HT1080 (cell line): ENCODE data around the gene MEGF11. TPM values are rescaled to one million over a fixed set of nuclear protein-coding genes. Genes with fewer than 3 reads are reported as not detected.

Experiments
- DNase-seq: peaks from one replicate; pipeline ENCODE4 v3.0.0-alpha.2; 2015; ENCODE audit warnings: low read depth
- total RNA-seq: library from RNA; depleted of rRNA; stranded (reverse); fragments of >200 nt; shearing (Covaris generic); gene quantifications from 2 replicates; pipeline ENCODE4 v1.2.3, GENCODE V29; 2014

Gene MEGF11
- total RNA-seq, 1 experiment from 2014 or later = 0.11 TPM

DNA sequence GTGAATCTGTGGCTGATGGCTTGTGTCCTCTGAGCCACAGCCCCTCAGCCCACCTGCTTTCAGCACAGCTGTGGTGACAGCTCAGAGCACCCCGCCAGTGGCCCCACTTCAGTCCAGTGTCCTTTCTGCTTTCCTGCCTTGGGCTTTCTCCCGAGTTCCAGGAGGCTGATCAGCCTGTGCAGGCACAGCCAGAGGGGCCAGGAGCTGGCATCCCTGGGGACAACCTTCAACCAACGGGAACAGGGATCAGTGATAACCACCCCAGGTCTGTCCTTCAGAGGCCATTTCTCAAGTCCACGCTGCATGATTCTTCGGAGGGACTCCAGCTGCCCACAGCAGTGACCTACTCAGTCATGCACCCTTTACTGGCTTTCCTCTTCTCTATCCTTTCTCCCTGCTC lies 217.6 kb downstream of the MEGF11 start:
- DNase-seq = no peak

DNA sequence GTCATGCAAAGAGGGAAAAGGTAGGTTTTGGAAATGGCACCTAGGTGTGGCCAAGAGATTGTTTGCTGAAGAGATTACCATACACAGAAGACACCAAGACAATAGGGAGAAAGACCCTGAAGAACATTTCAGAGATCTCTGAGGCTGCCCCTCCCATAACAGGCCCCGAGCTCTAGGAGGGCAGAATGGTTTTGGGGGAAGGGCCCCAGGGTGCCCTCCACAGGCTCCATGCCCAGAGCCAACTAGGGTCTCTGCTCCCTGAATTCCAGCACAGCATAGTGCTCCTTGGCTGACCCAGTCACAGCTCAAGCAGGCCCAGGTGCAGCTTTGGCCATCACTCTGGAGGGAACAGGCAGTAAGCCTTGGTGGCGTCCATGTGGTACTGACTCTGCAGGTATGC lies 220.4 kb downstream of the MEGF11 start:
- DNase-seq = no peak

DNA sequence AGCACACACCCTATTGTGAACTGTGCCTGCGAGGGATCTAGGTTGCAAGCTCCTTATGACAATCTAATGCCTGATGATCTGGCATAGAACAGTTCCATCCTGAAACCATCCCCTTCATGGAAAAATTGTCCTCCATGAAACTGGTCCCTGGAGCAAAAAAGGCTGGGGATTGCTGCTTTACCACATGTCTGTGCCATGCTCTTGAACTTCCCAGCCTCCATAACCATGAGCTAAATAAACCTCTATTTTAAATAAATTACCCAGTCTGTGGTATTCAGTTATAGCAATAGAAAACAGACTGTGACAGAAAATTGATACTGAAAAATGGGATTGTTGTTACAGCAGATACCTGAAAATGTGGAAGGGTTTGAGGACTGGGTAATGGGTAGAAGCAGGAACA lies 221.5 kb downstream of the MEGF11 start:
- DNase-seq = no peak

DNA sequence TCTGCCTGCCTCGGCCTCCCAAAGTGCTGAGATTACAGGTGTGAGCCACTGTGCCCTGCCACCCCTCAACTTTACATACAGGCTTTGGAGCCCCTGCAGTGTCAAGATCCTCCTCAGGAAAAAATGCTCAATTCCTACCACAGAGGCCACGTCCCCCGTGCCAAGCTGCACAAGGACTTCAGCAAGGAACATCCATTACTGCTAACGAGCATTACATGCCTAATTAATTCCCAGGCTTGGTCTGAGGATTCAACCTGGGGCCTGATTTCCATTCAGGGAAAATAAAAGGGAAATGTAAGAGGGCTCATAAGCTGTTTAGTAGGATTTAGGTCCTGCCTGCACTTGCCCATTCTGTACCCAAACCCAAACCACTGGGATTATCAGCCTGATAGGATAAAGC lies 222.9 kb downstream of the MEGF11 start:
- no peak for DNase-seq

DNA sequence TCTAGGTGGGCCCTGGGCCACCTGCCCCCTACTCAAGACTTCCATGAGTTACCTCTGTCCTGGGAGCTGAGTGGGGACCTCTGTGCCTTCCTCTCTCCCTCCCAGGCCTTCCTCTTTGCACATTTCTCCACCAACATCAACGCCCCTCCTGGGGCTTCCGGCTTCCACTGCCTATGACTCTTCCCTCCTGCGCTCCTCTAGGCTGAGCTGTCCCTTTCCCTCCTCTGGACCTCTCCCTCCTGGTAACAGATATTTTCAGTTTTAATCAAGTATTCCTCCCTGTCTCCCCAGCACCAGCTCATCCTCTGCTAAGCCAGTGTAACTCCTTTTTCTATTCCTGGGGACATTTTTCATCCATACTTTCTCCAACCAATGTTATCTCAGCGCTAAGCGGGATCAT lies 223.9 kb downstream of the MEGF11 start:
- peak; percentile 53 for DNase-seq

DNA sequence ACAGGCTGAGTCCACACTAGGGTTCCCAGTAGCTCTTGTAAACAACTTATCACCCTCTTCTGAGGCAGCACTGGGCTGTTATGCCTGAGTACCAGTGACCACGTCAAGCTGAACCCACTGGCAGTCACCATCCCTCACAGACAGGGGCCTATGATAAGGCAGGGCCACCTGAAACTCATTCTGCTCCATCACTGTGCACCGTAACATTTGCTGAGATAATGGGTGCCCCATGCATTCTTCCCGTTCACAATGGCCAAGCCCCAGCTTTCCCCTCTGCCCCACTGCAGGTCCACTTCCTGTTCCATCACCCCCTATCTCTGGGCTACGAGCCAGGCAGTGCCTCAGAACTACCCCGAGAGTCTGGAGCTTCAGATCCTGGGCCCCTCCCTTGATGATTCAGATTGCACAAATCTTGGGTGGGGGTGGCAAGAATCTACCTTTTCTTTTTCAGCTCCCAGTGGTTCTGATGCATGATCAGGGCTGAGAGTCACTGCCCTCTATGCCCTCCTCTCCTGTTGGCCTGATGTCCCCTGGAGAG lies 226.2 kb downstream of the MEGF11 start:
- peak; percentile 83 for DNase-seq

DNA sequence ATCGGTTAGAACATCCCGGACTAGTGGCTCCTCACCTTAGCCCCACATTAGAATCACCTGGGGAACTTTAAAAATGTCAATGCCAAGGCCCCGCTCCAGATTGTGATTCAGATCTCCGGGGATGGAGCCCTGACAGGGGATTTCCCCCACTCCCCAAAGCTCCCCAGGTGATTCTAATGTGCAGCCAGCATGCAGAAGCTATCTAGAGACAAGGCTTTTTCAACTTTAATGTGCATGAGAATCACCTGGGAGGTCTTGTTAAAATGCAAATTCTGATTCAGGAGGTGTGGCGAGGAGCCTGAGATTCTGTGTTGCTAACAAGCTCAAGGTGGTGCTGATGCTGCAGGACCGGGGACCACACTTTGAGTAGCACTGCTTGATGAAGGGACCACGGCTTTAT lies 227.6 kb downstream of the MEGF11 start:
- no peak for DNase-seq

DNA sequence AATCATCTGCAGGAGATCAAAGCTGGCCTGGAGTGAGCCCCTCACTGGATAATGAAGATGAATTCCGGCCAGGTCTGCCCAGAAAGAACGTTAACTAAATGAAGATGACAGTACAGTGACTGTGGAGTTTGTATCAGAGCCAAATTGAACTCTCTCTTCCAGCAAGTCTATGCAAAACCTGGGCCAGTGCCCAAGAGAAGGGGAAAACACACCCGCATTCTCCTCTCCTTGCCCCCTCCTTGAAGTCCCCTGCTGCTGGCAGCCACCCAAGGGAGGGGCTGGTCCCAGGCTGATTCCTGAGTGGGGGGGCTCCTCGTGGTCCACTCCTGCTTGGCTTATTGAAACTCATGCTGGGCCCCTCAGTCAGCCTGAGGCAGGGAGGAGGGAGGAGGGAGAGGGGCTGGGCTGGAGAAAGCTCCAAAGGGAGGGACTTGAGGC lies 228.5 kb downstream of the MEGF11 start:
- peak; percentile 21 for DNase-seq

DNA sequence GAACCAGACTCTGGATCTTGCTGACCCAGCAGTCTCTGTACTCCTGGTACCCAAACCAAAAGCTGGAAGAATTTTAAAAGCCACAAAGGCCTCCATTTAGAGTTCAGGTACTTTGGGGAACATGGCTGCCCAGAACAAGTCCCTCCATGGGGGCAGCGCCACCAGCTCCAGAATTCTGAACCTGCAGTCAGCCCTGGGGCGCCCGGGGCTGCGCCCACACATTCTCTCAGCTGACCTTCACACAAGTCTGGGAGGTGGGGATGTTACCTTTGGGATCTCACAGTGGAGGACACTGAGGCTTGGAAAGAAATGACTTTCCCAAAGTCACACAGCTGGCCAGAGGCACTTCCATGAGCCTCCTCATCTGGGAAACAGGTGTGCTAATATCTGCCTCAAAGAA lies 229.4 kb downstream of the MEGF11 start:
- DNase-seq = no peak

DNA sequence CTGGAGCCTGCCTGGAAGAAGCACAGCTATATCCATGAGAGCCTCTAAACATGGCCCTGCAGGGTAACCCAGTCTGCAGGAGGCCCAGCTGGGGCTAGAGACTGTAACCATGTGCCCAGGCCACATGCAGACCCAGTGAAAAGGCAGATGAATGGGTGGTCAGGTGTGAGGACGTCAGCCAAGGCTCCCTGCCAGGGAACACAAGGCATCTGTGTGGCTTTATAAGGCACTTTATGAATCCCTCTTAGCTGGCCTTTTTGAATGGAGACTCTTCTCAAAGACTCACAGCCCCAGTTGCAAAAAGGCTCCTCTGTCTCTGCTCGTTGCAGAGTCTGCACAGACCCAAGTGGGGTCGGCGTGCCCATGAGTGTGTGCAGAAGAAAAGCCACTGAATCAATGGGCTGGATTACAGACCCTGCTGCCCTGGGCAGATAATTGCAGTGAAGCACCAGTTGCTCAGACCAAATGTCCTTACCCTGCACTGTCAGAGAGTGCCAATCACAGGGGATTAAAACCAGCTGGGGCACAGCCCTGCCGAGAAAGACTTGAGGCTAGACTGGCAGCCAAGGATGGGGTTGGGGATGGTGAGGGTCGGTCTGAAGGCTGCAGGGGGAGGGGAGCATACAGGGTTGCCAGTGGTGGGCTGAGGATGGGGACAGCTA lies 230.1 kb downstream of the MEGF11 start:
- no peak for DNase-seq

DNA sequence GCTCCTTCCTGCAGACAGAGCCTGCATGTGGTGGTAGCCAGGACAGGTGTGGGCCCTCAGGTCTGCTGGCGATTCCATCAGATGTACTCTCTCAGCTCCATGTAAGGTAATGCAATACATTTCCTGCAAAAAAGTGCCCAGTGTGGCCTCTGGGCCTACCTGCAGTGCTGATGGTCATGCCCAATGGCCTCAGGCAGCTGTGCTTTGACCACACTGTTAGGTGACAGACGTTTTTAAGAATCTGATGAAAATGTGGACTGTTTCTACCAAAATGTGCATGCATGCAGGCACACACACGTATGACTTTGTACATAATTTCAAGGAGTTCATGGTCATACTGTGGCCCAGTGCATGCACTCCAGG lies 231.4 kb downstream of the MEGF11 start:
- DNase-seq = no peak

DNA sequence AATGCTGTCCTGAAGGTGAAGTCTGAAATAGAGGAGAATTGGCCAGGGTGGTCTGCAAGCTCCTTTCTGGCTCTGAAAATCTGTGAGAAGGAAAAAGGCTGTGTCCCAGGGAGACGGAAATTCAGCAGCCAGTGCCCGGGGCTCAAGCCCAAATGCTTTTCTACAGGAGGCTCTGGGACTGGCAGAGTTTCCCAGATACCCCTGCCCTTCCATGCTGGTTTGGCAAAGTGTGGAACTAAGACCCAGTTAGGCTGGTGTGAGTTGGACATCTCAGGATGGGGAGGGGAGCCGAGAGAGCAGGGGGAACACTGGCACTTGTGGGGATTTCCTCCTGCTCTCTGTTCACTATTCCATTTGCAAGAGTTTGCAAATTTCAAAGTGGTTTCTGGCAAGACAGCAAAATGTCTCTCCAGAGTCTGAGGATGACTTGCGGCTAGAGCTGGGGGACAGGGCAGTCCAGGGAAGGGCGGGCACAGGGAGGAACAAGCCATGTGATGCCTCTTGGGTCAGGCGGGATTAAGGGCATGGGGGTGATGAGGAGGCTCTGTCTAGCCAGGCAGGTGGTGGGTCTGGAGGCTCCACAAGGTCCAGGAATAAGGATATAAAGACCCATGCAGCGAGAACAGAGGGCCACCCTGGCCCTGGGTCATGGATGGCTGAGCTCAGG lies 231.9 kb downstream of the MEGF11 start:
- no peak for DNase-seq

DNA sequence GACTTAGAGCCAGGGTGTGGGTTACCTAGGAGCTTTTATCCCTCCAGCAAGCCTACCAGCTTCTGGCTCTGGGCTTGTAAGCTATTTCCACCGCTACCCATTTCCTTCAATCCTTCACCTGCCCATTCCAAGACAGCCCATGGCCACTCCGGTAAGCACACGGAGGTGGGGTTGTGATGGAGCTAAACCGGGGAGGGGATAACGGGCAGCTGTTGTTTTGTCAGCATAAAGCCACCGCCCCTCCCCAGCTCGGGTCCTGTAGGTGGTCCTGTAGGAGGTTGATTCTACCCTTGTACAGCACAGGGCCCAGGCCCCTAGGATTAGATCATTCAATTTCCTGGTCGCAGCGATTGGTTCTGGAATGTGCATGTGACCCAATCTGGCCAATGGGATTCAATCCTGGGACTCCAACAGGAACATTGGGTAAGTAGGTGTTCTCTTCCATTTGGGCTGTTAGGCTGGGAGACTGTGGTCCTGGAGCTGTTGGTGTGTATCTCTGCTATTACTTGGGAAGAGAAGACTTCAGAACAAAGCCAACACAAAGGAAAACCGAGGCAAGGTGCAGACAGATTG lies 233.6 kb downstream of the MEGF11 start:
- no peak for DNase-seq

DNA sequence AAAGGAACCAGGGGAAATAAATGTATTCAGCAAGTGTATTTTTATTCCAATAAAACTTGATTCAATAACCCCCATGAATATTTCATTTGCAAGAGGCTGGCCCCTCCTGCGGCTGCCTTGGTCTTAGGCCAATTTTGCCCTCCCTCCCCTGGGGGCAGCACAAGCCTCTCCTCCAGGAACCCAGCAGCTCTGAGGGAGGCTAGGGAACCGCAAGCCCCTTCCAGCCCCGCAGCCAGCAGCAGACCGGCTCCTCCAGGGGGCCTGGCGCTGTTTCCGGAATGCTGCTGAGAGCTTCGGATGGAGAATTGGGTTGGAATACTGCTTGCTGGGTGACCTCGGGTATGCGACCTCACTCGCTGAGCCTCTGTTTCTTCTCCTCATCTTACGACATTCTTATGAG lies 234.2 kb downstream of the MEGF11 start:
- DNase-seq = no peak

DNA sequence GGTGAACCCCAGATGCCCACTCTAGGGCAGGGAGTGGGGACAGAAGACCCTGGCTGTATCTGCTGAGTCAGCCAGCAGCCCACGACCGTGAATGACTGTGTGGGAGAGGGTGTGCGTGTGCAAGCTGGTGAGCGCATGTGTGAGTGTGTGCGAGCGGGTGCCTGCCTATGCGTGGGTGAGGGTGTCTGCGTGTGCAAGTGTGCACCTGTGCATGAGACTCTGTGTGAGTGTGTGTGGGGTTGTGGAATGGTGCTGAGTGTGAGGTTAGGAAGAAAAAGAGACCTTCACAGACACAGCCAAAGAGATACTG lies 235.1 kb downstream of the MEGF11 start:
- no peak for DNase-seq

DNA sequence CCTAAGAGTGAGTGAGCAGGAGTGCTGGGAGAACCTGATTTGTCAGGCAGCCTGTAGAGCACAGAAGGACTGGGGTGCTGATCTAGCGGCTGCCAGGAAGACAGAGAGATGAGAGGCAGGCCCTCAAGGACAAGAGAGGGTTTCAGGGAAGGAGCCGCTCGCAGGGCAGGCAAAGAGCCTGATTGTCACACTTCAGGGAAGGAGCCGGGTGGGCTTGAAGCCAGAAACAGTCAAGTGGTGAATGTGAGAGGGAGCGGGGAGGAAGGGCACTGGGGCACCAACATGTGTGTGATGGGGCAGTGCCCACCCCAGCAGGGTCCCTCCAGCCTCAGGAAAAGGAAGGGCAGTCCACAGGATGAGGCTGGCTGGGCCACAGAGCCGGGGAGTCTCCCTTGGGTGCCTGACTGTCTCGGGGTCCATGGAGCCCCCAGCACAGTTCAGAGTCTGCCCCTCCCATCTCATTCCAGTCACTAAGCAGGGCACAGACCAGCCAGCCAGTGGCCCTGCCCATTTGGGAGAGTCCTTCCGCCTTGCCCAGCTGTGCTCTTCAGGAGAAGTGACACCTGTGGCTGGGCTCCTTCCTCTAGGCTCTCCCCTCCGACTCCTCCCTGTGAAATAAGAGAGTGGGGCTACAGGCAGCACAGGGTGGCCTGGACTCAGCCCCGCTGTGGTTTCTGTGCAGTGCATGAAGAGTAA lies 235.6 kb downstream of the MEGF11 start:
- DNase-seq = no peak

DNA sequence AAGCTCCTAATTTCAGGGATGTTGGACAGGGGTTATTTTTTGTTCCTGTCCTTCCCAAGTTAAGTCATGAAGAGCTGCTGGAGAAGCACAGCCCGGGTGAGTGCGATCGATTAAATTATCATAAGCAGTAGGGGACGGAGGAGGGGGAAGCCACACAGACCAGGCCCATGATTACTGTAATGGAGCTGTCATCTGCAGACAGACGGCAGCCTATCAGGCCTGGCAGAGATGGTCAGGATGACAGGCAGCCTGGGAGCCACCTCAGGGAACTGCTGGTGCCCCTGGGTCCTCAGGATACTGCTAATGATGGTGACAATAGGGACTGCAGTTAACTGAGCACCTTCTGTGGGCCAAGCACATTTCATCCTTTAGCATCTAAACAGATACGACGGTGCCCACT lies 236.6 kb downstream of the MEGF11 start:
- DNase-seq = no peak

DNA sequence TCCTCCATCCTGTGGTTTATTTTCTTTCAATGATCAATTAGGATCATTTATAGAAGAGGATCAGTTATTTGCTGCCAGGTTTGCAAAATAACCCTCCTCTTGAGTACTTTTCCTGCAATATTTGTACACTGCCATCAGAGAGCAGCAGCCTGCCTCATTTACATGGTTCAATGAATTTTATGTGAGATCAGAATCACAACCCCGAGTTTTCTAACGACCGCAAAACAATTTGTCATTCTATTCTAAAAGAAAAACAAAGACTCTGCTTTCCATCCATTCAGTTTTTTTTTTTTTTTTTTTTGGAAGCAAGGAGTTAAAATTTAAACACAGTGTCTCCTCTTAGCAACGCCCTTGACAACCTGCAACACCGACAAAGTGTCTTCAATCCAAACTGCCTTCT lies 237.4 kb downstream of the MEGF11 start:
- no peak for DNase-seq

DNA sequence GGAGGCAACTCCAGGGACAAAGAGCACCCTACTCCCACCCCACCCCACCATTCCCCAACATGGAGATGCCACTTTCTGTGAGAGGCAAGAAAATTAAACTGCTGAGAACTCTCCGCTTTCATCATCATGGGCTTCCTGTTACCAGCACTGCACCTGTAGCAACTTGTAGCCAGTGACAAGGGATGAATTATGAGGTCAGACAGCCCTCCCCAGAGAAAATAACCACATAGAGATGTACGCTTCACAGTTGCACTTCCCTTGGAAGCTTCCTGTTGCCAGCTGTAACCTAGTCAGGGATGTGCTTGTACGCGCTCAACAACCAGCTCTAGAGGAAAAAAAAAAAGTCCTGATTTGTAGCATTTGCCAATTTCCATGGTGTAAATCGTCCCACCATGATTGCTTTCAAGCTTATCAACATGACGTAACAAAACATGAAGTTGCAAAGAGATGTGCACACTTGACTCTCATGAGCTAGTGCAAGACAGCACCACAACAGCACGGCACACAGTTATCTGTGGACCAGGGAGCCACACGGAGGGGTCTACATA lies 238.8 kb downstream of the MEGF11 start:
- DNase-seq = no peak

DNA sequence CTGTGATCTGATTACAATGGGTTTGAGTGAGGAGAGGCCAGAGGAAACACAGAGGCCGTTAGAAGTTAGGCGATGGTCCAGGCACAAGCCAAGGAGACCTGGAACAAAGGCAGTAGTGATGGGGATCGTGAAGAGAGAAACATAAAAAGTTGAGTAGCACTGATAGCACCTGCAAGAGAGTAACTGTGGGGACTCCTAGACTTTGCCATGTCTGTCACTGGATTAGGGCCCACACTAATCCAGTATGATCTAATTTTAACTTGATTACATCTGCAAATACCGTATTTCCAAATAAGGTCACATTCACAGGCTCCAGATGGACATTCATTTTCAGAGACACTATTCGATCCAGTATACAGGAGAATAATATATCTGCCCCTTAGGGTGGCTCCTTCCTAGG lies 239.5 kb downstream of the MEGF11 start:
- DNase-seq = no peak

DNA sequence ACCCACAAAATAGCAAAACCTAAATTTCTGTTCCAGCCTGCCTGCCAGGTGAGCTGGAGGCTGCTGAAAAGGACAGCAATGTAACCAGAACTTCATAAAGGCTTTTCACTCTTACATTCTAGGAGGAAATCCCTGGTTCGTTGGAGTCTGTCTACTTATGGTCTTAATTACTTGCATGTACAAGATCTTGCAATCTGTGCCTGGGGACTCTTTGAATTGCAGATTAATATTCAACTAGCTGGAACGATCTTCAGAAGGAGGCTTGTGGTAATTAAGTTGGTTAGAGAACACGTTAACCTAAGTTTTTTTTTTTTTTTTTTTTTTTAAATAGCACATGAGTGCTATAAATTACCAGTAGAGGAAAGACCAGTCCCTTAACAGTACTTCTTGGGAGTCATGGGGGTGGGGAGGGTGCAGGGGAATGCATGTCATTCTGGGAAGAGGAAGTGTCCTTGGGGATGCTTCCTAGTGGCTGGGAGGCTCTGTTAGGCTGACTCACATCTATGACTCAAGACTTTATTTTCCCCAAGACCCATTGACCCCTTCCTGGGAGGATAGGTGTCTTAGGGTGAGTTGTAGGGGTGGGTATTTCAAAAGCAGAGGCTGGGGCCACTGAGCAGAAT lies 244.5 kb downstream of the MEGF11 start:
- peak; percentile 84 for DNase-seq
